ENCODE data around the gene GPR155.
"Not testable (repeated sequence)": the region's sequence is repeated elsewhere in the genome, so short reads cannot be mapped to it uniquely, and the experiment has no call there.

GPR155 gene

DNA sequence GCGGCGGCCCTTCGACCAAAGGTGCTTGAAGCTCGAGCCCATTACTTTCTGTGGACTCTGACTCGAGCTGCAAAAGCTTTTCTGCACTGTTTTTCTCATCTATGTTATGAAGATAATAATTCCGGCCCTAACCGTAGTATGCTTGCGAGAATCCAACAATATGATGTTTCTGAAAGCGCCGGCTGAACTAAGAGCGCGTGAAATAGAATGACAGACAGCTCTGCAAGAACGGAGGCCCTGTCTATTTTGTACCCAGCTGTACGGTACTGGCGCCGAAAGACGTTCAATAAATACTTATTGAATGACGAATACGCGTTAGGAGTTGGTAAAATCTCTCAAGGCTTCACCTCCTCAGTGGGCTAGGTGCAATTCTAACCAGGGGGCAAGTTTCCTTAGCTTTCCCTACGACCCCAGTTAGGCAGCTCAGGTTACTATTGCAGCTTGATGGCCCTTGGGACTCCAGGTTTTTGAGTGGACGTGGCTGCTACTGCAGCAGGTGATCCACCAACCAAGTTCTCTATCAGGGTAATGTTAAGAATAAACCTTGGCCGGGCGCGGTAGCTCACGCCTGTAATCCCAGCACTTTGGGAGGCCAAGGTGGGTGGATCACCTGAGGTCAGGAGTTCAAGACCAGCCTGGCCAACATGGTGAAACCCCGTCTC, 90.7 kb downstream of the GPR155 start:
- WGBS, result 26% methylated on average over 27 of the region's 27 CpGs
- H3K27ac ChIP-seq (ENCODE audit: low read length, poor library complexity, severe bottlenecking), result no peak overlapping the region

DNA sequence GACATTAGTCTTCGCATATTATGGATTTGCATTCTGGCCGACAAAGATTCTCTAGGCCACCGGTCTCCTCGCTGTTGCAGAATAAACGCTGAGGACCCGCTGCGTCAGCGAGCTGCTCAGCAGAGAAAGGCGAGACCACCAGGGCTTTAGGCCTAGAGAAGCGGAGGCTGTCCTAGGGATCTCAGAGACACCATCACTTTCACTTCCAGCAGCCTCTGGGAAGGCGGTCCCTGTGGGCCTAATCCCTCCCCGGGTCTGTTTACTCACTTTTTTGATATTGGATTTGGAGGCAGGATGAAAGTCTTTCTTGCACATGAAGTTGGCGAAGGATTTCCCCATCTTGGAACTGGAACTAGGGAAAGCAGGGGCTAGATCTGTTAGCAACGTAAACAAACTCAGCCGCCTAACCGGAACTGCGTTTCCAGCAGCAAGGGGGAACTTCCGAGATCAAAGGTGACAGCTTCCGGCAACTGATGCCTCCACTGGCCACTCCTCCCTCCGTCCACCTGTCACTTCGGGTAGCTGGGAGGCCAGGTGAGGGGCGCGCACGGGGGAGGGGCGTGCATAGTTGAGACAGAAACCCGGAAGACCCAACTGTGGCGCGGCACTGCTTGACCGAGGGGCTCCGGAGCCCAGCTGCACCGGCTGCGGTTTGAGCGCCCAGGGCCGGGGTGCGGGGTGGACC, 91.4 kb downstream of the GPR155 start, which contains the start of gene SCRN3:
Gene SCRN3 (plus strand): TSS at position 447 of the 685 bp plus-strand sequence. CDS start 2,554 bp downstream, outside the sequence.
- Histone ChIP-seq H3K9ac (ENCODE audit: low read length) (peak within 1 kb of the TSS; percentile 97), H2AK5ac (ENCODE audit: low read length, severe bottlenecking) (no peak within 1 kb of the TSS), H3K27me3 (ENCODE audit: control insufficient read depth in 1 of 2, insufficient read depth in 1 of 2, low read length in 2 of 2) (no peaks in the 10 kb centered on the region), H3K36me3 (ENCODE audit: control insufficient read depth in 1 of 2, insufficient read depth in 2 of 2, low read depth in 1 of 2, low read length in 2 of 2) (peaks cover 0 to 21% of the 10 kb centered on the region in 2 experiments), H3K4me3 (ENCODE audit: insufficient read depth in 1 of 2, low read depth in 1 of 2, low read length in 2 of 2) (peak within 1 kb of the TSS; percentile 88 to 98), H3K14ac (ENCODE audit: low read length in 2 of 2) (no peak within 1 kb of the TSS), H3K18ac (ENCODE audit: low read depth in 1 of 2, low read length in 2 of 2) (peak within 1 kb of the TSS in 1 of 2 experiments; percentile 3), H2AFZ (ENCODE audit: low read depth, low read length) (peak within 1 kb of the TSS; percentile 99), H3K79me1 (replicated peaks; ENCODE audit: low read length, poor library complexity, severe bottlenecking) (peaks cover 6% of the 10 kb centered on the region), H3K4me1 (ENCODE audit: control insufficient read depth, insufficient read depth, low read depth, low read length) (peaks cover 3% of the 10 kb centered on the region), H2BK120ac (ENCODE audit: low read depth, low read length) (no peak within 1 kb of the TSS), H3K4ac (ENCODE audit: low read depth in 1 of 2, low read length in 2 of 2) (peak within 1 kb of the TSS; percentile 42 to 48), H3K9me3 (ENCODE audit: control insufficient read depth, low read length) (no peaks in the 10 kb centered on the region), H4K8ac (ENCODE audit: low read length) (peak within 1 kb of the TSS; percentile 62), H2BK12ac (ENCODE audit: low read length in 2 of 2) (no peak within 1 kb of the TSS), H4K91ac (ENCODE audit: low read length) (peak within 1 kb of the TSS; percentile 27), H3K4me2 (ENCODE audit: low read length, poor library complexity, severe bottlenecking) (peak within 1 kb of the TSS; percentile 86), H3K23ac (ENCODE audit: low read length in 2 of 2) (no peak within 1 kb of the TSS), H3K27ac (ENCODE audit: low read length, poor library complexity, severe bottlenecking) (peak within 1 kb of the TSS; percentile 67), H2BK5ac (ENCODE audit: low read depth, low read length, poor library complexity, severe bottlenecking) (peak within 1 kb of the TSS; percentile 26), H2BK15ac (ENCODE audit: low read depth, poor library complexity, severe bottlenecking) (no peak within 1 kb of the TSS)
- WGBS, result under 1% methylated on average over 33 of the region's 35 CpGs
- peak; percentile 90 for DNase-seq

More for the DNA sequence above, 90.7 kb downstream of the GPR155 start:
- H4K8ac ChIP-seq (ENCODE audit: low read length), result no peak overlapping the region
- H2BK120ac ChIP-seq (ENCODE audit: low read depth, low read length), result no peak overlapping the region
- H3K4me2 ChIP-seq (ENCODE audit: low read length, poor library complexity, severe bottlenecking), result peak overlapping the region; percentile 86
- H3K27me3 ChIP-seq (ENCODE audit: control insufficient read depth in 1 of 2, insufficient read depth in 1 of 2, low read length in 2 of 2), result no peaks in the 10 kb centered on the region
- H3K4me3 ChIP-seq (ENCODE audit: insufficient read depth in 1 of 2, low read depth in 1 of 2, low read length in 2 of 2), result peak overlapping the region; percentile 88 to 98
- H2AK5ac ChIP-seq (ENCODE audit: low read length, severe bottlenecking), result no peak overlapping the region
- no peaks in the 10 kb centered on the region for H3K9me3 ChIP-seq (ENCODE audit: control insufficient read depth, low read length)
- H2BK12ac ChIP-seq (ENCODE audit: low read length in 2 of 2), result no peak overlapping the region
- no peak overlapping the region for H2BK15ac ChIP-seq (ENCODE audit: low read depth, poor library complexity, severe bottlenecking)
- H3K36me3 ChIP-seq (ENCODE audit: control insufficient read depth in 1 of 2, insufficient read depth in 2 of 2, low read depth in 1 of 2, low read length in 2 of 2), result peaks cover 0 to 26% of the 10 kb centered on the region in 2 experiments
- peak overlapping the region; percentile 27 for H4K91ac ChIP-seq (ENCODE audit: low read length)
- no peak overlapping the region for H2BK5ac ChIP-seq (ENCODE audit: low read depth, low read length, poor library complexity, severe bottlenecking)
- no peak for DNase-seq
- peak overlapping the region; percentile 99 for H2AFZ ChIP-seq (ENCODE audit: low read depth, low read length)
- no peak overlapping the region for H3K14ac ChIP-seq (ENCODE audit: low read length in 2 of 2)
- no peak overlapping the region for H3K18ac ChIP-seq (ENCODE audit: low read depth in 1 of 2, low read length in 2 of 2)
- no peak overlapping the region for H3K23ac ChIP-seq (ENCODE audit: low read length in 2 of 2)
- peaks cover 3% of the 10 kb centered on the region for H3K4me1 ChIP-seq (ENCODE audit: control insufficient read depth, insufficient read depth, low read depth, low read length)
- peak overlapping the region in 1 of 2 experiments; percentile 42 for H3K4ac ChIP-seq (ENCODE audit: low read depth in 1 of 2, low read length in 2 of 2)
- H3K79me1 ChIP-seq (replicated peaks; ENCODE audit: low read length, poor library complexity, severe bottlenecking), result peaks cover 5% of the 10 kb centered on the region
- peak overlapping the region; percentile 97 for H3K9ac ChIP-seq (ENCODE audit: low read length)

DNA sequence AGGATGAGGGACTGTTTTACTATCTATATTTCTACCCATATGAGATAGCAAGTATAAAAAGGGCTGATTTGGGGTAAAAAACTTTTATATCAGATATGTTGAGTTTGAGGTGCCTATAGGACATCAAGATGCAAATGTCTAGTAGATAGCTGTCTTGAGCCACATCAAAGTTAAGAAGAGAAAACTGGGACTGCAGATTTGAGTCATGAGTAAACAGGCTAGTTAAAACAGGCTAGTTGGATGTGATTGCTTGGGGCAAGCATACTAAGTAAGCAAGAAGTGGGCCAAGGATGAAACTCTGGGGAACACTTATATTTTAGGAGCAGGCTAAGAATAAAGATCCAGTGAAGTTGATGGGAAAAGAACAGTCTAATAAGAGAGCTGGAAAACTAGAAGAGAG, 94.1 kb downstream of the GPR155 start:
- peaks cover 6 to 28% of the 10 kb centered on the region in 2 experiments for H3K36me3 ChIP-seq (ENCODE audit: control insufficient read depth in 1 of 2, insufficient read depth in 2 of 2, low read depth in 1 of 2, low read length in 2 of 2)
- H3K4me3 ChIP-seq (ENCODE audit: insufficient read depth in 1 of 2, low read depth in 1 of 2, low read length in 2 of 2), result no peak overlapping the region
- no peak overlapping the region for H3K14ac ChIP-seq (ENCODE audit: low read length in 2 of 2)
- H3K4ac ChIP-seq (ENCODE audit: low read depth in 1 of 2, low read length in 2 of 2), result no peak overlapping the region
- H2BK15ac ChIP-seq (ENCODE audit: low read depth, poor library complexity, severe bottlenecking), result no peak overlapping the region
- H4K91ac ChIP-seq (ENCODE audit: low read length), result no peak overlapping the region
- no peak overlapping the region for H4K8ac ChIP-seq (ENCODE audit: low read length)
- no peak overlapping the region for H3K4me2 ChIP-seq (ENCODE audit: low read length, poor library complexity, severe bottlenecking)
- no peak overlapping the region for H3K18ac ChIP-seq (ENCODE audit: low read depth in 1 of 2, low read length in 2 of 2)
- no peak overlapping the region for H2BK5ac ChIP-seq (ENCODE audit: low read depth, low read length, poor library complexity, severe bottlenecking)
- peaks cover 17% of the 10 kb centered on the region for H3K79me1 ChIP-seq (replicated peaks; ENCODE audit: low read length, poor library complexity, severe bottlenecking)
- no peak overlapping the region for H2BK12ac ChIP-seq (ENCODE audit: low read length in 2 of 2)
- no peak overlapping the region for H2BK120ac ChIP-seq (ENCODE audit: low read depth, low read length)
- H3K27me3 ChIP-seq (ENCODE audit: control insufficient read depth in 1 of 2, insufficient read depth in 1 of 2, low read length in 2 of 2), result no peaks in the 10 kb centered on the region
- H3K23ac ChIP-seq (ENCODE audit: low read length in 2 of 2), result no peak overlapping the region
- H3K9ac ChIP-seq (ENCODE audit: low read length), result peak overlapping the region; percentile 7
- no peaks in the 10 kb centered on the region for H3K9me3 ChIP-seq (ENCODE audit: control insufficient read depth, low read length)
- no peak overlapping the region for H2AFZ ChIP-seq (ENCODE audit: low read depth, low read length)
- H3K4me1 ChIP-seq (ENCODE audit: control insufficient read depth, insufficient read depth, low read depth, low read length), result peaks cover 3% of the 10 kb centered on the region
- no peak overlapping the region for H3K27ac ChIP-seq (ENCODE audit: low read length, poor library complexity, severe bottlenecking)
- H2AK5ac ChIP-seq (ENCODE audit: low read length, severe bottlenecking), result no peak overlapping the region
- DNase-seq, result no peak

DNA sequence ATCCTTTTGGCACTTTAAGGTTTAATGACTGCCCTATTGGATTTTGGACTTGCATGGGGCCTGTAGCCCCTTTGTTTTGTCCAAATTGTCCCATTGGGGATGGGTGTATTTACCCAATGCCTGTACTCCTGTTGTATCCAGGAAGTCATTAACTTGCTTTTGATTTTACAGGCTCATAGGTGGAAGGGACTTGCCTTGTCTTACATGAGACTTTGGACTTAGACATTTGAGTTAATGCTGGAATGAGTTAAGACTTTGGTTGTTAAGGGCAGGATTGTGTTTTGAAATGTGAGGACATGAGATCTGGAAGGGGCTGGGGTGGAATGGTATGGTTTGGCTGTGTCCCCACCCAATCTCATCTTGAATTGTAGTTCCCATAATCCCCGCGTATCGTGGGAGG, 96.5 kb downstream of the GPR155 start:
- 100% methylated on average over 3 of the region's 3 CpGs for WGBS
- not testable (repeated sequence) for H3K4me2 ChIP-seq (ENCODE audit: low read length, poor library complexity, severe bottlenecking); H3K23ac ChIP-seq (ENCODE audit: low read length in 2 of 2); H2AK5ac ChIP-seq (ENCODE audit: low read length, severe bottlenecking); H2BK15ac ChIP-seq (ENCODE audit: low read depth, poor library complexity, severe bottlenecking); H3K4me3 ChIP-seq (ENCODE audit: insufficient read depth in 1 of 2, low read depth in 1 of 2, low read length in 2 of 2); H3K4ac ChIP-seq (ENCODE audit: low read depth in 1 of 2, low read length in 2 of 2); H3K4me1 ChIP-seq (ENCODE audit: control insufficient read depth, insufficient read depth, low read depth, low read length); H2AFZ ChIP-seq (ENCODE audit: low read depth, low read length); H3K18ac ChIP-seq (ENCODE audit: low read depth in 1 of 2, low read length in 2 of 2); DNase-seq; H3K27me3 ChIP-seq (ENCODE audit: control insufficient read depth in 1 of 2, insufficient read depth in 1 of 2, low read length in 2 of 2); H2BK120ac ChIP-seq (ENCODE audit: low read depth, low read length); H2BK12ac ChIP-seq (ENCODE audit: low read length in 2 of 2); H3K9ac ChIP-seq (ENCODE audit: low read length); H3K27ac ChIP-seq (ENCODE audit: low read length, poor library complexity, severe bottlenecking); H3K9me3 ChIP-seq (ENCODE audit: control insufficient read depth, low read length); H3K14ac ChIP-seq (ENCODE audit: low read length in 2 of 2); H4K91ac ChIP-seq (ENCODE audit: low read length); H4K8ac ChIP-seq (ENCODE audit: low read length); H2BK5ac ChIP-seq (ENCODE audit: low read depth, low read length, poor library complexity, severe bottlenecking)
- Histone ChIP-seq H3K36me3 (ENCODE audit: control insufficient read depth in 1 of 2, insufficient read depth in 2 of 2, low read depth in 1 of 2, low read length in 2 of 2) (peaks cover 13 to 51% of the 10 kb centered on the region in 2 experiments), H3K79me1 (replicated peaks; ENCODE audit: low read length, poor library complexity, severe bottlenecking) (peaks cover 19% of the 10 kb centered on the region)
